ENCODE results near the gene TUBGCP2. TPM values are rescaled to one million over a fixed set of nuclear protein-coding genes. Genes with fewer than 3 reads are reported as not detected.
"Not testable (repeated sequence)": the region's sequence is repeated elsewhere in the genome, so short reads cannot be mapped to it uniquely, and the experiment has no call there.

TUBGCP2 gene
- total RNA-seq, 1 donor from 2014 or later: 70.6 TPM

- Mint-ChIP-seq H3K27ac (no peak overlapping the region), H3K27me3 (peaks cover 37% of the 10 kb centered on the region), H3K9me3 (no peaks in the 10 kb centered on the region), H3K4me1 (peaks cover 6% of the 10 kb centered on the region), H3K4me3 (no peak overlapping the region), H3K36me3 (ENCODE audit: low read depth) (no peaks in the 10 kb centered on the region)
- DNase-seq: no peak
- intact Hi-C loops (cut with micrococcal nuclease): loop anchor here (5.0 kb wide), 1 partner anchor 67 kb away; the partner anchor contains the start of gene MTG1
Observed at GRCh38 chr10:133324857-133325260, 16.2 kb upstream of the TUBGCP2 start.

- Mint-ChIP-seq H3K9me3 (no peaks in the 10 kb centered on the region), H3K4me3 (no peak overlapping the region), H3K27ac (no peak overlapping the region), H3K27me3 (peaks cover 36% of the 10 kb centered on the region), H3K36me3 (ENCODE audit: low read depth) (no peaks in the 10 kb centered on the region), H3K4me1 (peaks cover 8% of the 10 kb centered on the region)
- peak; percentile 86 for DNase-seq
- intact Hi-C loops (cut with micrococcal nuclease): no loop called here
Observed at GRCh38 chr10:133324198-133324792, 15.6 kb upstream of the TUBGCP2 start.

GRCh38 chr10:133322064-133322709, 13.5 kb upstream of the TUBGCP2 start:
- H3K4me3 Mint-ChIP-seq; H3K4me1 Mint-ChIP-seq; H3K9me3 Mint-ChIP-seq; H3K27ac Mint-ChIP-seq; intact Hi-C loops (cut with micrococcal nuclease); DNase-seq; H3K36me3 Mint-ChIP-seq (ENCODE audit: low read depth): not testable (repeated sequence)
- peaks cover 23% of the 10 kb centered on the region for H3K27me3 Mint-ChIP-seq

GRCh38 chr10:133320852-133321422, 12.3 kb upstream of the TUBGCP2 start:
- H3K4me3 Mint-ChIP-seq; DNase-seq; H3K9me3 Mint-ChIP-seq; H3K36me3 Mint-ChIP-seq (ENCODE audit: low read depth); H3K27ac Mint-ChIP-seq; intact Hi-C loops (cut with micrococcal nuclease): not testable (repeated sequence)
- Mint-ChIP-seq H3K4me1 (peaks cover 10% of the 10 kb centered on the region), H3K27me3 (peaks cover 13% of the 10 kb centered on the region)

GRCh38 chr10:133318494-133319127, 9.9 kb upstream of the TUBGCP2 start:
- peak; percentile 93 for DNase-seq
- Mint-ChIP-seq H3K4me3 (peak overlapping the region; percentile 78), H3K27ac (no peak overlapping the region), H3K9me3 (peaks cover 6% of the 10 kb centered on the region), H3K36me3 (ENCODE audit: low read depth) (no peaks in the 10 kb centered on the region), H3K27me3 (peaks cover 9% of the 10 kb centered on the region), H3K4me1 (peaks cover 11% of the 10 kb centered on the region)
- intact Hi-C loops (cut with micrococcal nuclease): loop anchor here (2.0 kb wide), 1 partner anchor 174 kb away; no protein-coding TSS in a partner anchor

GRCh38 chr10:133316732-133317131, 8.1 kb upstream of the TUBGCP2 start:
- peaks cover 9% of the 10 kb centered on the region for H3K27me3 Mint-ChIP-seq
- H3K36me3 Mint-ChIP-seq (ENCODE audit: low read depth): peaks cover 6% of the 10 kb centered on the region
- DNase-seq: no peak
- H3K4me3 Mint-ChIP-seq: no peak overlapping the region
- peaks cover 6% of the 10 kb centered on the region for H3K9me3 Mint-ChIP-seq
- peaks cover 11% of the 10 kb centered on the region for H3K4me1 Mint-ChIP-seq
- intact Hi-C loops (cut with micrococcal nuclease): no loop called here
- no peak overlapping the region for H3K27ac Mint-ChIP-seq

GRCh38 chr10:133316266-133316665, 7.6 kb upstream of the TUBGCP2 start:
- Mint-ChIP-seq H3K27ac (no peak overlapping the region), H3K36me3 (ENCODE audit: low read depth) (peaks cover 9% of the 10 kb centered on the region), H3K27me3 (peaks cover 9% of the 10 kb centered on the region), H3K9me3 (peaks cover 6% of the 10 kb centered on the region), H3K4me1 (peaks cover 11% of the 10 kb centered on the region), H3K4me3 (no peak overlapping the region)
- DNase-seq: no peak
- intact Hi-C loops (cut with micrococcal nuclease): no loop called here

GRCh38 chr10:133315847-133316246, 7.2 kb upstream of the TUBGCP2 start:
- intact Hi-C loops (cut with micrococcal nuclease): no loop called here
- no peak for DNase-seq
- no peak overlapping the region for H3K4me3 Mint-ChIP-seq
- peaks cover 6% of the 10 kb centered on the region for H3K9me3 Mint-ChIP-seq
- peaks cover 10% of the 10 kb centered on the region for H3K36me3 Mint-ChIP-seq (ENCODE audit: low read depth)
- H3K27ac Mint-ChIP-seq: no peak overlapping the region
- peaks cover 11% of the 10 kb centered on the region for H3K4me1 Mint-ChIP-seq
- peaks cover 9% of the 10 kb centered on the region for H3K27me3 Mint-ChIP-seq

- Mint-ChIP-seq H3K27ac (no peak overlapping the region), H3K36me3 (ENCODE audit: low read depth) (peaks cover 14% of the 10 kb centered on the region), H3K4me1 (peaks cover 11% of the 10 kb centered on the region), H3K27me3 (peaks cover 5% of the 10 kb centered on the region), H3K4me3 (no peak overlapping the region), H3K9me3 (peaks cover 6% of the 10 kb centered on the region)
- no peak for DNase-seq
- intact Hi-C loops (cut with micrococcal nuclease): no loop called here
Observed at GRCh38 chr10:133314911-133315310, 6.2 kb upstream of the TUBGCP2 start.

- peaks cover 6% of the 10 kb centered on the region for H3K9me3 Mint-ChIP-seq
- H3K27ac Mint-ChIP-seq: no peak overlapping the region
- H3K36me3 Mint-ChIP-seq (ENCODE audit: low read depth): peaks cover 17% of the 10 kb centered on the region
- H3K27me3 Mint-ChIP-seq: no peaks in the 10 kb centered on the region
- intact Hi-C loops (cut with micrococcal nuclease): no loop called here
- no peak for DNase-seq
- H3K4me3 Mint-ChIP-seq: no peak overlapping the region
- peaks cover 6% of the 10 kb centered on the region for H3K4me1 Mint-ChIP-seq
Observed at GRCh38 chr10:133313192-133313591, 4.5 kb upstream of the TUBGCP2 start.

- Mint-ChIP-seq H3K36me3 (ENCODE audit: low read depth) (peaks cover 20% of the 10 kb centered on the region), H3K27me3 (peaks cover 2% of the 10 kb centered on the region), H3K4me3 (no peak overlapping the region), H3K27ac (no peak overlapping the region), H3K4me1 (peaks cover 10% of the 10 kb centered on the region), H3K9me3 (peaks cover 6% of the 10 kb centered on the region)
- intact Hi-C loops (cut with micrococcal nuclease): no loop called here
- DNase-seq: no peak
Observed at GRCh38 chr10:133312769-133313145, 4.1 kb upstream of the TUBGCP2 start.

GRCh38 chr10:133312016-133312768, 3.5 kb upstream of the TUBGCP2 start:
- Mint-ChIP-seq H3K4me3 (no peak overlapping the region), H3K36me3 (ENCODE audit: low read depth) (peaks cover 20% of the 10 kb centered on the region)
- DNase-seq: no peak

GRCh38 chr10:133311570-133311969, 2.9 kb upstream of the TUBGCP2 start:
- Mint-ChIP-seq H3K4me1 (peaks cover 17% of the 10 kb centered on the region), H3K36me3 (ENCODE audit: low read depth) (peaks cover 20% of the 10 kb centered on the region), H3K27ac (no peak overlapping the region), H3K27me3 (peaks cover 2% of the 10 kb centered on the region), H3K4me3 (no peak overlapping the region), H3K9me3 (peaks cover 6% of the 10 kb centered on the region)
- no peak for DNase-seq
- intact Hi-C loops (cut with micrococcal nuclease): no loop called here

More at GRCh38 chr10:133312016-133312768, 3.5 kb upstream of the TUBGCP2 start:
- peaks cover 6% of the 10 kb centered on the region for H3K9me3 Mint-ChIP-seq
- peaks cover 2% of the 10 kb centered on the region for H3K27me3 Mint-ChIP-seq
- peaks cover 13% of the 10 kb centered on the region for H3K4me1 Mint-ChIP-seq
- H3K27ac Mint-ChIP-seq: no peak overlapping the region
- intact Hi-C loops (cut with micrococcal nuclease): no loop called here
